Measurements from ENCODE around the gene BNIP3. TPM values are rescaled to one million over a fixed set of nuclear protein-coding genes. Genes with fewer than 3 reads are reported as not detected.

BNIP3 gene
- total RNA-seq, 1 experiment from 2014 or later: 37.5 TPM

DNA sequence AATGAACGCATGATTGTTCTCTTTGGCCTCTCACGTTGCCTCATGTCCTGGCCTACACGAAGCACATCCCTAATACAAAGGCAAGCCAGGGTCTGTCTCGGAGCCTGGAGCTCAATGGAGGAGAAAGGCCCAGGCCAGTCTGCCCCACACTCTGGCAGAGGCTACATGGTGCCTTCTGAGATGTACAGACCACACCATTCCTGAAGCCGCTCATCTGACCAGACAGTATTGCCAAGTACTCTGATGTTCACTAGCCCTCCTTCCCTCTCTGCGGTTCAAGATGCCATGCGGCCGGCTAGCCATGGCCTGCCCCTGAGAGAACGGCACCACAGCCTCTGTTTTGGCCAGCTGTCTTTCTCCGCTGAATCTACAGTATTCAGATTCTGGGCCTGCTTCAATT lies 5.9 kb downstream of the BNIP3 start:
- ChIA-PET RAD21 (ENCODE audit: low non-redundant PET in 1 of 2, low total read pairs in 2 of 2, uncharacterized antibody in 2 of 2, unreplicated experiment in 2 of 2) (no interaction called here), POLR2A (no interaction called here), CTCF (no interaction called here)
- Histone ChIP-seq H3K9ac (ENCODE audit: low read length) (no peak overlapping the region), H3K9me3 (ENCODE audit: control insufficient read depth in 1 of 2, insufficient read depth in 1 of 2, low read depth in 1 of 2, low read length in 2 of 2) (no peaks in the 10 kb centered on the region), H4K20me1 (ENCODE audit: insufficient read depth) (no peaks in the 10 kb centered on the region; the same call in 1 of the 2 replicates), H3K79me2 (ENCODE audit: insufficient read depth, low read length) (peaks cover 56% of the 10 kb centered on the region; the same call in 1 of the 2 replicates), H3K36me3 (ENCODE audit: control insufficient read depth in 1 of 2, insufficient read depth in 2 of 2, low read length in 2 of 2) (no peaks in the 10 kb centered on the region; a peak in 1 of 4 replicates), H3K9me2 (ENCODE audit: insufficient read depth) (no peaks in the 10 kb centered on the region), H3K27ac (ENCODE audit: low read depth, low read length) (no peak overlapping the region), H2AFZ (ENCODE audit: low read depth, low read length, poor library complexity, severe bottlenecking) (no peak overlapping the region), H3K4me1 (ENCODE audit: control insufficient read depth in 1 of 2, insufficient read depth in 2 of 2, low read length in 2 of 2) (peaks cover 0 to 3% of the 10 kb centered on the region in 2 experiments; a peak in 2 of 4 replicates), H3K4me3 (replicated peaks in 1 of 2; ENCODE audit: low read depth in 1 of 2, low read length in 2 of 2) (no peak overlapping the region), H3K27me3 (ENCODE audit: insufficient read depth, low read length) (no peaks in the 10 kb centered on the region), H3K4me2 (ENCODE audit: low read length) (no peak overlapping the region)
- intact Hi-C loops (cut with micrococcal nuclease): no loop called here
- BruUV-seq (replicated peaks): no TSS peak
- TF ChIP-seq, protein P1, sequence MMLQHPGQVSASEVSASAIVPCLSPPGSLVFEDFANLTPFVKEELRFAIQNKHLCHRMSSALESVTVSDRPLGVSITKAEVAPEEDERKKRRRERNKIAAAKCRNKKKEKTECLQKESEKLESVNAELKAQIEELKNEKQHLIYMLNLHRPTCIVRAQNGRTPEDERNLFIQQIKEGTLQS (IDR thresholded peaks at IDR 0.05): no peak
- TF ChIP-seq, protein P2, sequence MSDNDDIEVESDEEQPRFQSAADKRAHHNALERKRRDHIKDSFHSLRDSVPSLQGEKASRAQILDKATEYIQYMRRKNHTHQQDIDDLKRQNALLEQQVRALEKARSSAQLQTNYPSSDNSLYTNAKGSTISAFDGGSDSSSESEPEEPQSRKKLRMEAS (IDR thresholded peaks at IDR 0.05): no peak
- TF ChIP-seq, protein P3, sequence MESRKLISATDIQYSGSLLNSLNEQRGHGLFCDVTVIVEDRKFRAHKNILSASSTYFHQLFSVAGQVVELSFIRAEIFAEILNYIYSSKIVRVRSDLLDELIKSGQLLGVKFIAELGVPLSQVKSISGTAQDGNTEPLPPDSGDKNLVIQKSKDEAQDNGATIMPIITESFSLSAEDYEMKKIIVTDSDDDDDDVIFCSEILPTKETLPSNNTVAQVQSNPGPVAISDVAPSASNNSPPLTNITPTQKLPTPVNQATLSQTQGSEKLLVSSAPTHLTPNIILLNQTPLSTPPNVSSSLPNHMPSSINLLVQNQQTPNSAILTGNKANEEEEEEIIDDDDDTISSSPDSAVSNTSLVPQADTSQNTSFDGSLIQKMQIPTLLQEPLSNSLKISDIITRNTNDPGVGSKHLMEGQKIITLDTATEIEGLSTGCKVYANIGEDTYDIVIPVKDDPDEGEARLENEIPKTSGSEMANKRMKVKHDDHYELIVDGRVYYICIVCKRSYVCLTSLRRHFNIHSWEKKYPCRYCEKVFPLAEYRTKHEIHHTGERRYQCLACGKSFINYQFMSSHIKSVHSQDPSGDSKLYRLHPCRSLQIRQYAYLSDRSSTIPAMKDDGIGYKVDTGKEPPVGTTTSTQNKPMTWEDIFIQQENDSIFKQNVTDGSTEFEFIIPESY (IDR thresholded peaks at IDR 0.05; ENCODE audit: extremely low read depth, insufficient replicate concordance, low read length): no peak
- DNase-seq (ENCODE audit: low read depth, low spot score): no peak
- no peak for ATAC-seq

DNA sequence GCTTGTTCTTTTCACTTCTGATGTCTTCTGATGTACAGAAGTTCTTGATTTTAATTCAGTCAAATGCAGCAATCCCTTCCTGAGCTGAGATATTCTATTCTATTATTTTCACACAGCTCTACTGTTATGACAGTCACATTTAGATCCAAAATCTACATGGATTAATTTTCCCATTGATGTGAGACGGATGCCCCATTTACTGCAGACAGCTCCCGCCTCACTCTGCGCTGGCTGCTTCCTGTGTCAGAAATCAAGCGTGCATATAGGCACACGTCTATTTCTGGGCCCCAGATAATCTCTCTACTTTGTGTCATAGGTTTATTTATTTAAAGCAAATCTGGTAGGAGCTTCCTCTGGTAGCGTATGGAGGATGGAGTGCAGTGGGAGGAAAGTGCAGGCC lies 6.7 kb downstream of the BNIP3 start:
- no peak overlapping the region for H2AFZ ChIP-seq (ENCODE audit: low read depth, low read length, poor library complexity, severe bottlenecking)
- POLR2A ChIA-PET: no interaction called here
- H3K79me2 ChIP-seq (ENCODE audit: insufficient read depth, low read length): peaks cover 48% of the 10 kb centered on the region; the same call in 1 of the 2 replicates
- intact Hi-C loops (cut with micrococcal nuclease): no loop called here
- H3K9ac ChIP-seq (ENCODE audit: low read length): no peak overlapping the region
- DNase-seq (ENCODE audit: low read depth, low spot score) (no peak), ATAC-seq (no peak)
- no peak overlapping the region for H3K27ac ChIP-seq (ENCODE audit: low read depth, low read length)
- CTCF ChIA-PET: no interaction called here
- H3K36me3 ChIP-seq (ENCODE audit: control insufficient read depth in 1 of 2, insufficient read depth in 2 of 2, low read length in 2 of 2): peaks cover 0 to 2% of the 10 kb centered on the region in 2 experiments; a peak in 1 of 4 replicates
- H3K9me2 ChIP-seq (ENCODE audit: insufficient read depth): no peaks in the 10 kb centered on the region
- no peaks in the 10 kb centered on the region; the same call in 1 of the 2 replicates for H4K20me1 ChIP-seq (ENCODE audit: insufficient read depth)
- RAD21 ChIA-PET (ENCODE audit: low non-redundant PET in 1 of 2, low total read pairs in 2 of 2, uncharacterized antibody in 2 of 2, unreplicated experiment in 2 of 2): no interaction called here
- no peaks in the 10 kb centered on the region; a peak in 1 of 4 replicates for H3K4me1 ChIP-seq (ENCODE audit: control insufficient read depth in 1 of 2, insufficient read depth in 2 of 2, low read length in 2 of 2)
- H3K4me3 ChIP-seq (replicated peaks in 1 of 2; ENCODE audit: low read depth in 1 of 2, low read length in 2 of 2): no peak overlapping the region
- H3K9me3 ChIP-seq (ENCODE audit: control insufficient read depth in 1 of 2, insufficient read depth in 1 of 2, low read depth in 1 of 2, low read length in 2 of 2): no peaks in the 10 kb centered on the region
- no TSS peak for BruUV-seq (replicated peaks)
- no peak overlapping the region for H3K4me2 ChIP-seq (ENCODE audit: low read length)
- no peaks in the 10 kb centered on the region for H3K27me3 ChIP-seq (ENCODE audit: insufficient read depth, low read length)
- TF ChIP-seq EZH2 (IDR thresholded peaks at IDR 0.05) (no peak), CEBPB (IDR thresholded peaks at IDR 0.05; ENCODE audit: low read depth) (no peak), ZNF274 (IDR thresholded peaks at IDR 0.05; ENCODE audit: low read depth, low read length) (no peak), SRF (IDR thresholded peaks at IDR 0.05; ENCODE audit: low read depth) (no peak), RAD21 (IDR thresholded peaks at IDR 0.05; ENCODE audit: low read depth) (no peak), POLR2AphosphoS5 (IDR thresholded peaks at IDR 0.05; ENCODE audit: low read depth, low read length) (no peak), EZH2phosphoT487 (IDR thresholded peaks at IDR 0.05; ENCODE audit: borderline replicate concordance) (no peak), EGR1 (IDR thresholded peaks at IDR 0.05; ENCODE audit: low read depth) (no peak), JUND (IDR thresholded peaks at IDR 0.05) (no peak), CBX3 (IDR thresholded peaks at IDR 0.05; ENCODE audit: low read depth) (no peak)
- TF ChIP-seq, protein P3 (IDR thresholded peaks at IDR 0.05; ENCODE audit: extremely low read depth, insufficient replicate concordance, low read length): no peak

Measured in HCT116 (cell line).